Activated CD8-positive, alpha-beta T cell treated with anti-CD3 and anti-CD28 coated beads, Interleukin-2, amount 10 ng/mL, durations not matched to agents 7 days and 5 days (primary cell): ENCODE results near the gene FCN2. TPM values are rescaled to one million over a fixed set of nuclear protein-coding genes. Genes with fewer than 3 reads are reported as not detected.

Experiments used
- ATAC-seq: fragments of 150-1000 bp; cut with Tn5 transposase; one replicate; pipeline ENCODE4 v1.10.0; 2021; ENCODE audit warnings: moderate library complexity
- CTCF ChIA-PET: fragments of 350-600 bp; sonication (Branson Sonifier 250); formaldehyde crosslinking; loops from one replicate; lab custom pipeline; 2021; ENCODE audit warnings: antibody characterized with exemption; lab: Charles Lee
- POLR2A ChIA-PET: fragments of 350-600 bp; sonication (Branson Sonifier 250); formaldehyde crosslinking; loops from one replicate; lab custom pipeline; 2021; ENCODE audit warnings: antibody characterized with exemption; lab: Charles Lee
- DNase-seq: peaks from one replicate; pipeline ENCODE4 v3.0.0-alpha.2; 2020
- H3K27ac Mint-ChIP-seq: one replicate; pipeline ENCODE4 v1.8.0; 2021; ENCODE audit warnings: mild to moderate bottlenecking, mixed read lengths
- H3K27me3 Mint-ChIP-seq: one replicate; pipeline ENCODE4 v1.8.0; 2021; ENCODE audit warnings: low read depth, mixed read lengths
- H3K36me3 Mint-ChIP-seq: one replicate; pipeline ENCODE4 v1.8.0; 2021; ENCODE audit warnings: low read depth, mixed read lengths
- H3K4me1 Mint-ChIP-seq: one replicate; pipeline ENCODE4 v1.8.0; 2021; ENCODE audit warnings: low read depth, mixed read lengths
- H3K4me3 Mint-ChIP-seq: one replicate; pipeline ENCODE4 v1.8.0; 2021; ENCODE audit warnings: mild to moderate bottlenecking, mixed read lengths
- H3K9me3 Mint-ChIP-seq: one replicate; pipeline ENCODE4 v1.8.0; 2022; ENCODE audit warnings: mixed read lengths; ENCODE audit not compliant: insufficient read depth
- total RNA-seq, 2 experiments: library from RNA; stranded (reverse); gene quantifications; one replicate each; pipeline ENCODE4 v1.2.3, GENCODE V29; 2021

Gene FCN2
- total RNA-seq, 2 experiments from 2014 or later, result not detected

- Mint-ChIP-seq H3K27me3 (peaks cover 9% of the 10 kb centered on the region), H3K4me3 (no peak overlapping the region), H3K9me3 (no peaks in the 10 kb centered on the region), H3K27ac (no peak overlapping the region), H3K36me3 (no peaks in the 10 kb centered on the region), H3K4me1 (no peaks in the 10 kb centered on the region)
- no peak for DNase-seq
- POLR2A ChIA-PET, result no interaction called here
- no peak for ATAC-seq
- CTCF ChIA-PET, result no interaction called here
These were observed 32.6 kb downstream of the FCN2 start for GRCh38 chr9:134913041-134913712.

- DNase-seq (no peak), ATAC-seq (no peak)
- ChIA-PET CTCF (no interaction called here), POLR2A (no interaction called here)
- H3K4me1 Mint-ChIP-seq, result no peaks in the 10 kb centered on the region
- H3K4me3 Mint-ChIP-seq, result no peak overlapping the region
- no peaks in the 10 kb centered on the region for H3K9me3 Mint-ChIP-seq
- H3K36me3 Mint-ChIP-seq, result no peaks in the 10 kb centered on the region
- no peak overlapping the region for H3K27ac Mint-ChIP-seq
- H3K27me3 Mint-ChIP-seq, result peaks cover 9% of the 10 kb centered on the region
These were observed 33.3 kb downstream of the FCN2 start for GRCh38 chr9:134913713-134914500.

- CTCF ChIA-PET, result no interaction called here
- Mint-ChIP-seq H3K4me1 (no peaks in the 10 kb centered on the region), H3K36me3 (no peaks in the 10 kb centered on the region), H3K27me3 (peaks cover 8% of the 10 kb centered on the region), H3K27ac (no peak overlapping the region), H3K9me3 (no peaks in the 10 kb centered on the region), H3K4me3 (no peak overlapping the region)
- POLR2A ChIA-PET, result no interaction called here
- no peak for DNase-seq
- no peak for ATAC-seq
These were observed 33.9 kb downstream of the FCN2 start for GRCh38 chr9:134914501-134914834.

GRCh38 chr9:134915046-134915985 lies 34.7 kb downstream of the FCN2 start:
- no peak overlapping the region for H3K27ac Mint-ChIP-seq
- POLR2A ChIA-PET, result no interaction called here

GRCh38 chr9:134916161-134916665 lies 35.6 kb downstream of the FCN2 start:
- no peak for ATAC-seq
- no peaks in the 10 kb centered on the region for H3K36me3 Mint-ChIP-seq
- no peaks in the 10 kb centered on the region for H3K4me1 Mint-ChIP-seq
- no peak overlapping the region for H3K4me3 Mint-ChIP-seq
- H3K27ac Mint-ChIP-seq, result no peak overlapping the region
- DNase-seq, result no peak
- CTCF ChIA-PET, result no interaction called here
- H3K27me3 Mint-ChIP-seq, result no peaks in the 10 kb centered on the region
- POLR2A ChIA-PET, result no interaction called here
- H3K9me3 Mint-ChIP-seq, result no peaks in the 10 kb centered on the region

More at GRCh38 chr9:134915046-134915985, 34.7 kb downstream of the FCN2 start:
- no peak overlapping the region for H3K4me3 Mint-ChIP-seq
- CTCF ChIA-PET, result no interaction called here
- H3K4me1 Mint-ChIP-seq, result no peaks in the 10 kb centered on the region
- no peak for DNase-seq
- ATAC-seq, result no peak
- no peaks in the 10 kb centered on the region for H3K9me3 Mint-ChIP-seq
- H3K36me3 Mint-ChIP-seq, result no peaks in the 10 kb centered on the region
- H3K27me3 Mint-ChIP-seq, result peaks cover under 1% of the 10 kb centered on the region

GRCh38 chr9:134917431-134918373 lies 37.1 kb downstream of the FCN2 start, which contains the start of gene FCN1:
Gene FCN1, minus strand, starts transcription at chr9:134917912. Its CDS starts 41 bp downstream, at chr9:134917871.
- ChIA-PET CTCF (no interaction called here), POLR2A (no interaction called here)
- DNase-seq (no peak), ATAC-seq (no peak)
- Mint-ChIP-seq H3K27me3 (no peaks in the 10 kb centered on the region), H3K9me3 (no peaks in the 10 kb centered on the region), H3K4me3 (no peak within 1 kb of the TSS), H3K36me3 (no peaks in the 10 kb centered on the region), H3K4me1 (no peaks in the 10 kb centered on the region), H3K27ac (no peak within 1 kb of the TSS)

- CTCF ChIA-PET, result no interaction called here
- no peak overlapping the region for H3K27ac Mint-ChIP-seq
These were observed 38.0 kb downstream of the FCN2 start for GRCh38 chr9:134918646-134919045.

GRCh38 chr9:134919303-134919702 lies 38.7 kb downstream of the FCN2 start:
- ChIA-PET CTCF (no interaction called here), POLR2A (no interaction called here)
- Mint-ChIP-seq H3K27me3 (no peaks in the 10 kb centered on the region), H3K4me3 (no peak overlapping the region), H3K4me1 (no peaks in the 10 kb centered on the region), H3K27ac (no peak overlapping the region), H3K9me3 (no peaks in the 10 kb centered on the region), H3K36me3 (no peaks in the 10 kb centered on the region)
- DNase-seq (no peak), ATAC-seq (no peak)

More at GRCh38 chr9:134918646-134919045, 38.0 kb downstream of the FCN2 start:
- ATAC-seq (no peak), DNase-seq (no peak)
- POLR2A ChIA-PET, result no interaction called here
- Mint-ChIP-seq H3K9me3 (no peaks in the 10 kb centered on the region), H3K4me3 (no peak overlapping the region), H3K4me1 (no peaks in the 10 kb centered on the region), H3K27me3 (no peaks in the 10 kb centered on the region), H3K36me3 (no peaks in the 10 kb centered on the region)

GRCh38 chr9:134922066-134922931 lies 41.7 kb downstream of the FCN2 start:
- Mint-ChIP-seq H3K9me3 (no peaks in the 10 kb centered on the region), H3K27me3 (no peaks in the 10 kb centered on the region), H3K4me3 (no peak overlapping the region), H3K36me3 (no peaks in the 10 kb centered on the region), H3K4me1 (no peaks in the 10 kb centered on the region), H3K27ac (no peak overlapping the region)
- no peak for DNase-seq
- ChIA-PET CTCF (no interaction called here), POLR2A (no interaction called here)
- no peak for ATAC-seq

- no peak for ATAC-seq
- Mint-ChIP-seq H3K4me1 (no peaks in the 10 kb centered on the region), H3K27me3 (no peaks in the 10 kb centered on the region), H3K27ac (no peak overlapping the region), H3K36me3 (no peaks in the 10 kb centered on the region), H3K9me3 (no peaks in the 10 kb centered on the region), H3K4me3 (no peak overlapping the region)
- ChIA-PET POLR2A (no interaction called here), CTCF (no interaction called here)
- DNase-seq, result no peak
These were observed 42.3 kb downstream of the FCN2 start for GRCh38 chr9:134922932-134923240.
